ENCODE data around the gene UBR4. TPM values are rescaled to one million over a fixed set of nuclear protein-coding genes. Genes with fewer than 3 reads are reported as not detected.

The UBR4 gene
- total RNA-seq, 1 experiment from 2014 or later = 107 TPM

DNA sequence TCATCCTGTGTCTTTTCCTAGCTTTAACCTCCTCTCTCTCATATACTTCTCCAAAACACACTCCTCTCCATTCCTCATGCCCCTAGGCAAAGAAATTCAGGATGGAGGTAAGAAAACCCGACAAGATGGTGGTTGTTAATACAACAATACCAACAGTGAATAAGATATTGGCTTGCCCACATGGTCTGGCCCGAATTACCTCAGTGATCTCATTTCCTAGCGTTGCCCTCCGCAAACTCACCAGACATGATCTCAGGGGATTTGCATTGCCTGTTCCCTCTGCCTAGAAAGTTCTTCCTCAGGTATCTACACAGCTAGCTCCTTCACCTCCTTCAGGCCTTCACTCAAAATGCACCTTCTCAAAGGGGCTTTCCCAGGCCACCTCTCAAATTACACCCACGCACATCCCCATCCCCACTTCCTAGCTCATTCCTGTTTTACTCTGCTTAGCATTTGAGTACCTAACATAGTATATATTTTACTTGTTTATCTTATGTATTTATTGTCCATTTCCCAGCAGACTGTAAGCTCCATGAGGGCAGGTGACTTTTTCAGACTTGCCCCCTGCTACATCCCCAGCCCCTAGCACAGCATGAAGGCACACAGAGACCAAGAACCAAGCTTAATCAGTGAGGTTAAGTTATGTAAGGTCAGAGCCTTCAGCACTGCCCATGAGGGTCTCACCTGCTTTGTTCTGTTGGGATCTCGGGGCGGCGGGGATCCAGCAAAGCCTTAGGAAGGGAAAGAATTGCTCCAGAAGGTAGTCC lies 10.2 kb upstream of the UBR4 start:
- no peaks in the 10 kb centered on the region for H3K27me3 ChIP-seq (ENCODE audit: insufficient read depth, low read length)
- H3K27ac ChIP-seq (ENCODE audit: low read depth, low read length) = no peak overlapping the region
- ChIA-PET POLR2A (no interaction called here), RAD21 (ENCODE audit: low non-redundant PET in 1 of 2, low total read pairs in 2 of 2, uncharacterized antibody in 2 of 2, unreplicated experiment in 2 of 2) (no interaction called here), CTCF (no interaction called here)
- no peak overlapping the region for H2AFZ ChIP-seq (ENCODE audit: low read depth, low read length, poor library complexity, severe bottlenecking)
- H3K9me2 ChIP-seq (ENCODE audit: insufficient read depth) = no peaks in the 10 kb centered on the region
- no peak overlapping the region for H3K4me2 ChIP-seq (ENCODE audit: low read length)
- no peak for ATAC-seq
- no peaks in the 10 kb centered on the region; the same call in 1 of the 2 replicates for H4K20me1 ChIP-seq (ENCODE audit: insufficient read depth)
- TF ChIP-seq ZBTB33 (IDR thresholded peaks at IDR 0.05; ENCODE audit: extremely low read depth, insufficient replicate concordance, low read length) (no peak), ZFX (IDR thresholded peaks at IDR 0.05) (no peak), SIN3A (IDR thresholded peaks at IDR 0.05; ENCODE audit: low read depth) (no peak), POLR2A (IDR thresholded peaks at IDR 0.05; ENCODE audit: borderline replicate concordance, extremely low read depth, insufficient read depth, insufficient read length) (no peak), CBX3 (IDR thresholded peaks at IDR 0.05; ENCODE audit: low read depth) (no peak), ELF1 (IDR thresholded peaks at IDR 0.05; ENCODE audit: borderline replicate concordance, low read depth) (no peak), ATF3 (IDR thresholded peaks at IDR 0.05) (no peak), ZNF274 (IDR thresholded peaks at IDR 0.05; ENCODE audit: low read depth, low read length) (no peak), SP1 (IDR thresholded peaks at IDR 0.05; ENCODE audit: low read depth) (no peak), EGR1 (IDR thresholded peaks at IDR 0.05; ENCODE audit: low read depth) (no peak)
- H3K36me3 ChIP-seq (ENCODE audit: control insufficient read depth in 1 of 2, insufficient read depth in 2 of 2, low read length in 2 of 2) = peaks cover 43 to 53% of the 10 kb centered on the region in 2 experiments
- DNase-seq (ENCODE audit: low read depth, low spot score) = no peak
- peaks cover 31% of the 10 kb centered on the region for H3K79me2 ChIP-seq (ENCODE audit: insufficient read depth, low read length)
- no peak overlapping the region for H3K9ac ChIP-seq (ENCODE audit: low read length)
- no TSS peak for BruUV-seq (replicated peaks)
- intact Hi-C loops (cut with micrococcal nuclease) = no loop called here
- H3K4me1 ChIP-seq (ENCODE audit: control insufficient read depth in 1 of 2, insufficient read depth in 2 of 2, low read length in 2 of 2) = no peaks in the 10 kb centered on the region
- no peaks in the 10 kb centered on the region for H3K9me3 ChIP-seq (ENCODE audit: control insufficient read depth in 1 of 2, insufficient read depth in 1 of 2, low read depth in 1 of 2, low read length in 2 of 2)
- no peak overlapping the region for H3K4me3 ChIP-seq (replicated peaks in 1 of 2; ENCODE audit: low read depth in 1 of 2, low read length in 2 of 2)

Data from HCT116 (cell line).